Muscle layer of colon (tissue), 2 donors: Measurements from ENCODE around the gene PKN1.
"Not testable (repeated sequence)": the region's sequence is repeated elsewhere in the genome, so short reads cannot be mapped to it uniquely, and the experiment has no call there.

ENCODE experiments used
- H3K27ac ChIP-seq: one replicate; pipeline ENCODE4 v1.7.0; 2013; ENCODE audit warnings: low read depth, mild to moderate bottlenecking, low read length, moderate library complexity
- H3K27me3 ChIP-seq, 2 donors: one replicate each; pipeline ENCODE4 v1.7.0; 2013; ENCODE audit warnings: low read length in 2 of 2, mild to moderate bottlenecking in 2 of 2; ENCODE audit not compliant: insufficient read depth in 2 of 2, control insufficient read depth in 1 of 2
- H3K36me3 ChIP-seq: one replicate; pipeline ENCODE4 v1.7.0; 2013; ENCODE audit warnings: mild to moderate bottlenecking, low read length; ENCODE audit not compliant: insufficient read depth
- H3K4me1 ChIP-seq: one replicate; pipeline ENCODE4 v1.7.0; 2013; ENCODE audit warnings: mild to moderate bottlenecking, low read length; ENCODE audit not compliant: insufficient read depth
- H3K4me3 ChIP-seq, 2 donors: one replicate each; pipeline ENCODE4 v1.7.0; 2013; ENCODE audit warnings: low read length in 2 of 2, low read depth in 1 of 2, mild to moderate bottlenecking in 1 of 2, moderate library complexity in 1 of 2
- H3K9ac ChIP-seq: one replicate; pipeline ENCODE4 v1.7.0; 2013; ENCODE audit warnings: low read length
- H3K9me3 ChIP-seq: one replicate; pipeline ENCODE4 v1.7.0; 2013; ENCODE audit warnings: mild to moderate bottlenecking, low read length
- donor health status: abdominal sarcoma.
- donor health status: Adenocarcinoma of cecum.

The PKN1 gene

DNA sequence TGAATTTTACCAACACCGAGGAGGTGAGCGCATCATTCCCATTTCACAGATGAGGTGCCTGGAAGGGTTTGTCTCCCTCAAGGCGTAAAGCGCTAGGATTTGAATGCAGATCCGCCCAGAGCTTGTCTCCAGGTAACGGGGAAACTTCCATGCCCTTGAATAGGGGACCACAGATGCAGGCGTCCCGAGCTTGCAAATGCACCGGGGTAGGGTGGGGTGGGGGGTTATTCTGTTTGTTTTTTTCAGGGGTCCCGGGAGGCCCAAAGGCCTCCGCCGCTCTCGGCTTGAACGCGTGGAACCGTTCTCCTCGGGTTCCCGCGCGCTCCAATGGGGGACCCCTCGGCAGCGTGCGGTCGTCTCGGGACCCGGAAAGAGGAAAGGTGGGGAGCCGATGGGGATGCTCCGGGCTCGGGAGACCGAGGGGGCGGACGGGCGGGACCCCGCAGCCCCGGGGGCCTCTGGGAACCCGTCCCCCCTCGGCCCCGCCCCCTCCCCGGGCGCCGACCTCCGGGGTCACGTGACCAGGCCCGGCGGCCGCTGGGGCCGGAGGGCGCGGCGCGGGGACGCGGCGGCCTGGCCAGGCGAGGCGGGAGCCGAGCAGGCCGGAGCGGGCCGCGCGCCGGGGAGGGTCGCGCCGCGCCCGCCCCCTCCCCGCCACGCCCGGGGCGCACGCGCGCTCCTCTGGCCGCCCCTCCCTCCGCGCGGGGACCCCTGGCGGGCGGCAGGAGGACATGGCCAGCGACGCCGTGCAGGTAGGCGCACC lies at the start of gene PKN1:
Gene PKN1, plus strand, starts transcription at position 516 of the 763 bp plus-strand sequence. Its CDS starts 216 bp downstream, at position 732.
- H3K4me3 ChIP-seq = peak within 1 kb of the TSS; percentile 67 to 85
- H3K9me3 ChIP-seq = no peaks in the 10 kb centered on the region
- peaks cover 18% of the 10 kb centered on the region for H3K4me1 ChIP-seq
- H3K36me3 ChIP-seq = no peaks in the 10 kb centered on the region
- peak within 1 kb of the TSS; percentile 81 for H3K27ac ChIP-seq
- H3K27me3 ChIP-seq = no peaks in the 10 kb centered on the region
- peak within 1 kb of the TSS; percentile 57 for H3K9ac ChIP-seq

DNA sequence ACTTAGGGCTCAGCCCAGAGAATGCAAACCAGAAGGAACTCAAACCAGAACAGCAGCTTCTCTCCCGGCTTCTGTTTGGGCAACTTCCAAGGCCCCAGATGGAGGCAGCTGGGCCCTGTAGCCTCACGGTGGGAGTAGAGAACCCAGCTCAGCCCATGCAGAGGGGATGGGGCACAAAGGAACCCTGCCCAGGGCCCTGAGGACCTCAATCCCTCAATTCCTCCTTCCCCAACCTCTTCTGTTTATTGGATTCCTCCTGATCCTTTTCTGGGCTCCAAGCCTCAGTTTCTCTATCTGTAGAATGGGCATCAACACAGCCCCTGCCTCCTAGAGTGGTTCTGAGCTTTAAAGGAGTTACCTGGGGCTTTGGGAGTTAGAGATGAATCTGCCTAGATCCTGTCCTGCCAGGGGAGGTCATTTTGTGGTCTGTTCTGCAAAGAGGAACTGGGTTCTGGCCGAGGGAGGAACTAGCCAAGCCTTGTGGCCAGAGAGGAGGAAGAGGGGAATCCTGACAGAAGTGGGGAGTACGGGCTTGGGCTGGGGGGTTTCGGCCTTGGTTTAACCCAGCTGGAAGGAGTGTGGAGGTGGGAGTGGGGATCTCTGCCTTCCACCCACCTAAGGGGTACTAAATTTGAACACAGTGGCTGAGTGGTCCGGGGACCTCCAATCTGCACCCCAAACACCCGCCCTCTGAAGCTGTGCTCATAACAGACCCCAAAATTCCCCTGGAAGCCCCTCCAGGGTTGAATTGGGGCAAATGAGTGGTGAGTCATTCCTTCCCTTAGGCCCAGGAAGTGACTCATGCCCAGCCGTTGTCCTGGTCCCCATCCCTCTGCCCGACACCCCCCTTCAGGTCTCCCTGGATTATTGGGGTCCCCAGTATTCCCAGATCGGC lies 49.2 kb upstream of the PKN1 start:
- H3K27me3 ChIP-seq = no peaks in the 10 kb centered on the region
- peak overlapping the region; percentile 65 for H3K27ac ChIP-seq
- no peaks in the 10 kb centered on the region for H3K36me3 ChIP-seq
- peak overlapping the region; percentile 2 to 60 for H3K4me3 ChIP-seq
- peaks cover 40% of the 10 kb centered on the region for H3K4me1 ChIP-seq
- H3K9ac ChIP-seq = peak overlapping the region; percentile 50
- no peaks in the 10 kb centered on the region for H3K9me3 ChIP-seq

DNA sequence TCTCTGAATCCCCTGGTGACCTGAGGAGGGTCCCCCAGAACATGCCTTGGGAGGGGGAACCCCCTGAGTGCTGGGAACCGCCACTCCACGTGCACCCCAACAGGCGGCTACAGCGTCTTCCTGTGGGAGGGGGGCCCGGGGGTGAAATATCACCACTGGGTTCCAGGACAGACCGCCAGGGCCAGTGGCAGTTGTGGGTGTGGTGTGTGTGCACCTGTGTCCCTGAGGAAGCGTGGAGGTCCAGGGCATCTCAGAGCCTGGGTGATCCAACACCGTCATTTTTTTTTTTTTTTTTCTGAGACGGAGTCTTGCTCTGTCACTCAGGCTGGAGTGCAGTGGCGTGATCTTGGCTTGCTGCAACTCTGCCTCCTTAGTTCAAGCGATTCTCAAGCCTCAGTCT lies 47.6 kb upstream of the PKN1 start:
- H3K4me3 ChIP-seq = no peak overlapping the region
- H3K4me1 ChIP-seq = peaks cover 24% of the 10 kb centered on the region
- no peak overlapping the region for H3K27ac ChIP-seq
- no peaks in the 10 kb centered on the region for H3K9me3 ChIP-seq
- no peak overlapping the region for H3K9ac ChIP-seq
- no peaks in the 10 kb centered on the region for H3K27me3 ChIP-seq
- peaks cover under 1% of the 10 kb centered on the region for H3K36me3 ChIP-seq

GRCh38 chr19:14390548-14390947 lies 42.6 kb upstream of the PKN1 start:
- no peak overlapping the region for H3K4me3 ChIP-seq
- no peaks in the 10 kb centered on the region for H3K27me3 ChIP-seq
- no peak overlapping the region for H3K27ac ChIP-seq
- H3K4me1 ChIP-seq = no peaks in the 10 kb centered on the region
- H3K9ac ChIP-seq = no peak overlapping the region
- peaks cover 35% of the 10 kb centered on the region for H3K36me3 ChIP-seq
- no peaks in the 10 kb centered on the region for H3K9me3 ChIP-seq

DNA sequence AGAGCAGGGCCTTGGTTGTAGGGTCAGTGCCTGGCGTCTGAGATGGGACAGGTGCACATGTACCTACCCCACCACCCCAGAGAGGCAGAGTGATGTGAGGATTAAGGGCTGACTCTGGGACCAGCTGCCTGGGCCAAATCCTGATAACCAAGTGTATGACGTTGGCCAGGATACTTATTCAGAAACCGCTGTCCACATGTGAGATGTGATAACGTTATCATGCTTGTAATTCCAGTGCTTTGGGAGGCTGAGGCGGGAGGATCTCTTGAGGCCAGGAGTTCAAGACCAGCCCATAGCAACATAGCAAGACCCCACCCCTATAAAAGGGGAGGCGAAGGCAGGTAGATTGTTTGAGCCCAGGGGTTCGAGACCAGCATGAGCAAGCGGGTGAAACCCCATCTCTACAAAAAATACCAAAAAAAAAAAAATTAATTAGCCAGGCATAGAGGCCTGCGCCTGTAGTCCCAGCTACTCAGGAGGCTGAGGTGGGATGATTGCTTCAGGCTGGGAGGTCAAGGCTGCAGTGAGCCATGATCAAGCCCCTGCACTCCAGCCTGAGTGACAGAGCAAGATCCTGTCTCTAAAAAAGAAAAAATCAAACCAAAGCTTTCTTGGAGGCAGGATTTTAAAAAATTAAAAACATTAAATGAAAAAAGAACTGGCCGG lies 41.8 kb upstream of the PKN1 start:
- Histone ChIP-seq H3K27me3 (no peaks in the 10 kb centered on the region), H3K9me3 (no peaks in the 10 kb centered on the region), H3K36me3 (peaks cover 36% of the 10 kb centered on the region), H3K27ac (no peak overlapping the region), H3K9ac (no peak overlapping the region), H3K4me1 (no peaks in the 10 kb centered on the region), H3K4me3 (no peak overlapping the region)

GRCh38 chr19:14393329-14393728 lies 39.8 kb upstream of the PKN1 start:
- H3K27me3 ChIP-seq = no peaks in the 10 kb centered on the region
- H3K9me3 ChIP-seq = no peaks in the 10 kb centered on the region
- H3K36me3 ChIP-seq = peaks cover 41% of the 10 kb centered on the region
- H3K4me1 ChIP-seq = no peaks in the 10 kb centered on the region
- H3K27ac ChIP-seq = no peak overlapping the region
- H3K4me3 ChIP-seq = no peak overlapping the region
- no peak overlapping the region for H3K9ac ChIP-seq

DNA sequence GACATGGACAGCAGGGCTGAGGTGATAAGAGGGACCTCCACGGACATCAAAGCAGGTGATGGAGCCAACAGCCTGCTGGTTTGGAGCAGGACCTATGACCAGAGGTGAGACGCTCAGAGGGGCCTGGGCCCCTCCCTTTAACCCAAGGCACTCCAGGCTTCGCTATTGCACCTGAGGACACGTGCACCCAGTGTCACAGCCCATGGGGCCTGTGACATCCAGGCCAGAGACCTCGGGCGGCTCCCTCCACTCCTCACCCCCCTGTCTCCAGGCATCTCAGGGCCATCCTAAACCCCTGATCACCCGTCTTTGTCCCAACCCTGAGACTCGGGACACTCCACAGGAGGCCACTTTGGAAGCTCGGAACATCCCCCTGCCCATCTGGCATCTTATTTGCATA lies 38.9 kb upstream of the PKN1 start:
- Histone ChIP-seq H3K27me3 (no peaks in the 10 kb centered on the region), H3K36me3 (peaks cover 41% of the 10 kb centered on the region), H3K4me1 (no peaks in the 10 kb centered on the region), H3K4me3 (no peak overlapping the region), H3K9ac (no peak overlapping the region), H3K27ac (no peak overlapping the region), H3K9me3 (no peaks in the 10 kb centered on the region)

- peaks cover 41% of the 10 kb centered on the region for H3K36me3 ChIP-seq
- H3K9me3 ChIP-seq = no peaks in the 10 kb centered on the region
- no peak overlapping the region for H3K9ac ChIP-seq
- H3K27ac ChIP-seq = no peak overlapping the region
- H3K27me3 ChIP-seq = no peaks in the 10 kb centered on the region
- H3K4me1 ChIP-seq = no peaks in the 10 kb centered on the region
- no peak overlapping the region for H3K4me3 ChIP-seq
Observed at GRCh38 chr19:14395262-14395661, 37.8 kb upstream of the PKN1 start.

DNA sequence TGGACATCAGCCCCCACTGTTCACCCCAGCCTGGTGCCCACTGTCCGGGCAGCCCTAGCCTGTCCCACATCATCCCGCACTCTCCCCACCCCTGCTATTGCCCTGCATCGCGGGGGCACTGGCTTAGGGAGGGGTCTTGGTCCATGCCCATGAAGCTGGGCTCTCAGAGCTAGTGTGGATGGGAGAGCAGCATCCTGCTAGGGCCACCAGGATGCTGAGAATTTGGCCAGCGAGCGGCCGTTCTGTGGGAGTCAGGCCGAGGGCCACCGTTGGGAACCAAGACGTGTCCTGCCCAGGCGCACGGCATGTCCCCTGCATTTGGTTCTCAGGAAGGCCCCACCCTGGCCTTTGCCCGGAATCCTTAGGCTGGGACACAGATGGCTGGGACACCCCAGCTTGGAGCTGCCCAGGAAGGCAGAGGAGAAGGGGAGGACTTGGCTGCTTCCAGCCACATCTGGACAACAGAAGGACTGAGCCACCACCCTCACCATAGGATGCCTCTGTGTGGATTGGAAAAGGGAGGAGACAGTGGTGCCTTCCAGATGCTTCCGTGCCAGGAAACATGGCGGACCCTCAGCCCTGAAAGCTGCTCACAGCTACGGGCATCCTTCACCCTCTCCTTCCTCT lies 37.3 kb upstream of the PKN1 start:
- no peak overlapping the region for H3K27ac ChIP-seq
- H3K4me1 ChIP-seq = no peaks in the 10 kb centered on the region
- no peaks in the 10 kb centered on the region for H3K9me3 ChIP-seq
- no peaks in the 10 kb centered on the region for H3K27me3 ChIP-seq
- peaks cover 39% of the 10 kb centered on the region for H3K36me3 ChIP-seq
- no peak overlapping the region for H3K9ac ChIP-seq
- no peak overlapping the region for H3K4me3 ChIP-seq

DNA sequence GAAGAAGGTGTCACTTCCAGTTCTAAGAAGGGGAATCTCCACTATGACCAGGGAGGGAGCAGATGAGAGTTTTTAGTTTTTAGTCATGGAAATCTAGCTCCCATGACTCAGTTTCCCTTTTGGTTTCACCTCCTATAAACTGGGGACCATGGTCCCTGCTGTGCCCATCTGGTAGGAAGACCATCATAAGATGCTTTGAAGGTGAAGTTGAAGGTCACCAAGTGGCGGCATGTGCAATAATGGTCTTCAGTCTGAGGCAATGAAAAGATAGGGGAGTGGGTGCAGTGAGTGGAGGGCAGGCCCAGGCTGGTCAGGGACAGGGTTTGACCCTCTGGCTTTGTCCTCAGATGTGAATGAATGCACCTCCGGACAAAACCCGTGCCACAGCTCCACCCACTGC lies 36.4 kb upstream of the PKN1 start:
- H3K36me3 ChIP-seq = peaks cover 42% of the 10 kb centered on the region
- not testable (repeated sequence) for H3K4me1 ChIP-seq

GRCh38 chr19:14397168-14397567 lies 35.9 kb upstream of the PKN1 start:
- not testable (repeated sequence) for H3K27me3 ChIP-seq, H3K4me1 ChIP-seq, H3K9me3 ChIP-seq, H3K4me3 ChIP-seq, H3K9ac ChIP-seq, H3K27ac ChIP-seq
- H3K36me3 ChIP-seq = peaks cover 45% of the 10 kb centered on the region

More for the DNA sequence above, 36.4 kb upstream of the PKN1 start:
- not testable (repeated sequence) for H3K9me3 ChIP-seq, H3K27me3 ChIP-seq, H3K4me3 ChIP-seq, H3K9ac ChIP-seq, H3K27ac ChIP-seq
